HepG2 (cell line): ENCODE results near the gene DTWD2. TPM values are rescaled to one million over a fixed set of nuclear protein-coding genes. Genes with fewer than 3 reads are reported as not detected.

Source experiments
- AHR ChIP-seq: IDR thresholded peaks from 2 replicates; pipeline ENCODE4 v1.6.1; 2018; ENCODE audit warnings: missing genetic modification reagents, missing compliant biosample characterization
- BORCS8-MEF2B ChIP-seq: sonication (generic); formaldehyde crosslinking; IDR thresholded peaks from 2 replicates; pipeline ENCODE4 v1.8.0; 2022; ENCODE audit warnings: mild to moderate bottlenecking, missing genetic modification reagents
- IKZF1 ChIP-seq: fragments of 450-650 bp; IDR thresholded peaks from 2 replicates; pipeline ENCODE4 v1.7.1; 2016
- KDM3A ChIP-seq: IDR thresholded peaks from 2 replicates; pipeline ENCODE4 v1.6.1; 2018; ENCODE audit warnings: low read depth, missing compliant biosample characterization
- KDM5B ChIP-seq: sonication (generic); formaldehyde crosslinking; IDR thresholded peaks from 2 replicates; pipeline ENCODE4 v1.4.0; 2020; ENCODE audit warnings: missing genetic modification reagents, mild to moderate bottlenecking, borderline replicate concordance
- POLR2AphosphoS2 ChIP-seq: IDR thresholded peaks from 2 replicates; pipeline ENCODE4 v1.6.1; 2011; ENCODE audit warnings: low read depth, low read length, improper control_type of control experiment
- POLR2G ChIP-seq: fragments of 200-400 bp; formaldehyde crosslinking; IDR thresholded peaks from 2 replicates; pipeline ENCODE4 v1.6.1; 2018; ENCODE audit warnings: mild to moderate bottlenecking, low read depth, low read length, moderate library complexity
- PPARG ChIP-seq: conservative IDR thresholded peaks from 2 replicates; pipeline ENCODE4 v1.6.1; 2016; ENCODE audit warnings: missing biosample characterization, missing genetic modification reagents
- SNRNP70 ChIP-seq: fragments of 200-400 bp; formaldehyde crosslinking; IDR thresholded peaks from 2 replicates; pipeline ENCODE4 v1.6.1; 2017; ENCODE audit warnings: mild to moderate bottlenecking, low read depth, low read length, moderate library complexity
- ZBTB20 ChIP-seq: sonication (generic); formaldehyde crosslinking; IDR thresholded peaks from 2 replicates; pipeline ENCODE4 v1.8.1; 2023; ENCODE audit warnings: missing genetic modification reagents, low read depth, mild to moderate bottlenecking, borderline replicate concordance
- ZFP37 ChIP-seq: sonication (generic); formaldehyde crosslinking; IDR thresholded peaks from 2 replicates; pipeline ENCODE4 v1.4.0; 2020; ENCODE audit warnings: missing genetic modification reagents, borderline replicate concordance
- ZNF367 ChIP-seq: sonication (generic); formaldehyde crosslinking; IDR thresholded peaks from 2 replicates; pipeline ENCODE4 v1.4.0; 2020; ENCODE audit warnings: missing genetic modification reagents, borderline replicate concordance
- ZNF510 ChIP-seq: sonication (generic); formaldehyde crosslinking; IDR thresholded peaks from 2 replicates; pipeline ENCODE4 v1.4.0; 2020; ENCODE audit warnings: low read depth, mild to moderate bottlenecking, missing genetic modification reagents
- ZNF558 ChIP-seq: sonication (generic); formaldehyde crosslinking; IDR thresholded peaks from 2 replicates; pipeline ENCODE4 v1.9.0; 2022; ENCODE audit warnings: mild to moderate bottlenecking, missing genetic modification reagents, borderline replicate concordance
- ZNF616 ChIP-seq: sonication (generic); formaldehyde crosslinking; IDR thresholded peaks from 2 replicates; pipeline ENCODE4 v1.5.0; 2020; ENCODE audit warnings: low read depth, mild to moderate bottlenecking, missing genetic modification reagents
- ZNF720 ChIP-seq: sonication (generic); formaldehyde crosslinking; IDR thresholded peaks from 2 replicates; pipeline ENCODE4 v1.4.0; 2020; ENCODE audit warnings: missing genetic modification reagents
- polyA plus RNA-seq, 8 experiments: library from polyadenylated mRNA; depleted of rRNA in 3 of 8; stranded (reverse) in 7 of 8; unstranded in 1 of 8; fragments of >200 nt; fragmentation: Illumina TruSeq in 4 of 8; extraction: Trizol in 4 of 8; gene quantifications; 2 replicates each; pipeline versions ENCODE4 v1.2.1 to v1.2.3, GENCODE V29; 2011 to 2016; ENCODE audit warnings: low read depth in 4 of 8, missing spikeins in 1 of 8, mixed read lengths in 1 of 8; ENCODE audit not compliant: insufficient read depth in 1 of 8
- total RNA-seq, 5 experiments: library from RNA; depleted of rRNA; stranded (reverse); fragments of >200 nt; fragmentation: Illumina TruSeq; extraction: Trizol; gene quantifications; 2 replicates each; pipeline ENCODE4 v1.2.3, GENCODE V29; 2016; ENCODE audit warnings: low read depth in 1 of 5
- TF ChIP-seq, protein P1 (sequence below): IDR thresholded peaks from 2 replicates; pipeline ENCODE4 v1.6.1; 2018; ENCODE audit warnings: missing genetic modification reagents, mild to moderate bottlenecking, missing compliant biosample characterization
- TF ChIP-seq, protein P2 (sequence below): sonication (generic); formaldehyde crosslinking; IDR thresholded peaks from 2 replicates; pipeline ENCODE4 v1.4.0; 2020; ENCODE audit warnings: missing genetic modification reagents, borderline replicate concordance
- TF ChIP-seq, protein P3 (sequence below): sonication (generic); formaldehyde crosslinking; IDR thresholded peaks from 2 replicates; pipeline ENCODE4 v1.5.0; 2020; ENCODE audit warnings: missing genetic modification reagents
- TF ChIP-seq, protein P4 (sequence below): sonication (generic); formaldehyde crosslinking; IDR thresholded peaks from 2 replicates; pipeline ENCODE4 v1.4.0; 2020; ENCODE audit warnings: missing genetic modification reagents

The DTWD2 gene
- total and polyA plus RNA-seq, 2 of the 13 experiments (the other 11 are each of a cell fraction or from before 2014, with no cell fraction given), result 1.6 to 6.0 TPM

DNA sequence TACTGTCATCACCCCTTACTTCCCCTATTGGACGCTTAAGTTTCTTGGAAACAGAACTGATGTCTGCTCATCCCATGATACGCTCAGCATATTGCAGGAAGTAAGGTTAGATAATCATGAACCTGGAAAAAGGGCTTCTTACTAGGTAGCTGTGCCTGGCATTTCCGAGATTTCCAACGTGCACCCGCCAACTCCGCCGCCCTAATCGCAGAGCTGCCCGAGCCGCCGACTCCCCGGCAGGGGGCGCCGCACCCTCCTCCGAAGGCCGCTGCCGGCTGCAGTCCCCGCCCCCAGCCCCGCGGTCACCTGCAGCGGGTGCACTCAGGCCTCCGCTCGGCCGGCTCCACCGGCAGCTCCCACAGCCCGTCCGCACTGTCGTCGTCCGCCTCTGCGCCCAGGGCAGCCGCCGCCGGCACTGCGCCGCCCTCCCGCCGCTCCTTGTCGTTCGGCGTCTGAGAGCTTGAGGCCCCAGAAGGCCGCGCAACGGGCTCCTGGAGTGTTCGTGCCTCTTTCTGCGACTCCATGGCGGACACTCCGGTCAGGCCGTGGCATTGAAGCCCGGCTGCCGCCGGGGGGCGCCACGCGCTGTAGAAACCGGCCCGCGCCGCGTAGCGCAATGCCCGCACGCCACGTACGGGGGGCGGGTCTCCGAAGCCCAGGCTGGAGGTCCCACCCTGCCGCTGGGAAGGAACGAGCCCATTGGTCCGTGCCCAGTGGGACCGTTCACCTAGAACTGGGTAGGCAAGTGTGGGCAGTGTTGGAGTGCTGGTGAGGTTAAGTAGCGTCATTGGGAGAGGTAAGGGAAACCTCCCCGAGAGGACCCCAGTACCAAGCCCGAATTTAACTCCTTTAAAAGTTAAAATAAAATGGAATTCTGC lies at the start of gene DTWD2 (continued):
- TF ChIP-seq, protein P1, sequence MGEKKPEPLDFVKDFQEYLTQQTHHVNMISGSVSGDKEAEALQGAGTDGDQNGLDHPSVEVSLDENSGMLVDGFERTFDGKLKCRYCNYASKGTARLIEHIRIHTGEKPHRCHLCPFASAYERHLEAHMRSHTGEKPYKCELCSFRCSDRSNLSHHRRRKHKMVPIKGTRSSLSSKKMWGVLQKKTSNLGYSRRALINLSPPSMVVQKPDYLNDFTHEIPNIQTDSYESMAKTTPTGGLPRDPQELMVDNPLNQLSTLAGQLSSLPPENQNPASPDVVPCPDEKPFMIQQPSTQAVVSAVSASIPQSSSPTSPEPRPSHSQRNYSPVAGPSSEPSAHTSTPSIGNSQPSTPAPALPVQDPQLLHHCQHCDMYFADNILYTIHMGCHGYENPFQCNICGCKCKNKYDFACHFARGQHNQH (CRISPR knock-in tag), result peak; percentile 83
- TF ChIP-seq ZNF720 (CRISPR knock-in tag) (no peak), ZFP37 (CRISPR knock-in tag) (0 out of 2 replicates have a peak, but pooled peaks have one; percentile 45), ZNF367 (no peak), PPARG (CRISPR knock-in tag) (0 out of 2 replicates have a peak, but pooled peaks have one; percentile 45), KDM3A (CRISPR knock-in tag) (peak; percentile 95), KDM5B (CRISPR knock-in tag) (peak; percentile 77; the same call in 1 of the 2 replicates), AHR (CRISPR knock-in tag) (peak; percentile 56; the same call in 1 of the 2 replicates), BORCS8-MEF2B (CRISPR knock-in tag) (peak; percentile 97), POLR2G (peak; percentile 79), POLR2AphosphoS2 (0 out of 2 replicates have a peak, but pooled peaks have one; percentile 39), ZBTB20 (0 out of 2 replicates have a peak, but pooled peaks have one; percentile 40), ZNF558 (CRISPR knock-in tag) (no peak; the same call in 1 of the 2 replicates), ZNF616 (peak; percentile 40; the same call in 1 of the 2 replicates), IKZF1 (no peak), SNRNP70 (no peak), ZNF510 (CRISPR knock-in tag) (0 out of 2 replicates have a peak, but pooled peaks have one; percentile 70)
- TF ChIP-seq, protein P2, sequence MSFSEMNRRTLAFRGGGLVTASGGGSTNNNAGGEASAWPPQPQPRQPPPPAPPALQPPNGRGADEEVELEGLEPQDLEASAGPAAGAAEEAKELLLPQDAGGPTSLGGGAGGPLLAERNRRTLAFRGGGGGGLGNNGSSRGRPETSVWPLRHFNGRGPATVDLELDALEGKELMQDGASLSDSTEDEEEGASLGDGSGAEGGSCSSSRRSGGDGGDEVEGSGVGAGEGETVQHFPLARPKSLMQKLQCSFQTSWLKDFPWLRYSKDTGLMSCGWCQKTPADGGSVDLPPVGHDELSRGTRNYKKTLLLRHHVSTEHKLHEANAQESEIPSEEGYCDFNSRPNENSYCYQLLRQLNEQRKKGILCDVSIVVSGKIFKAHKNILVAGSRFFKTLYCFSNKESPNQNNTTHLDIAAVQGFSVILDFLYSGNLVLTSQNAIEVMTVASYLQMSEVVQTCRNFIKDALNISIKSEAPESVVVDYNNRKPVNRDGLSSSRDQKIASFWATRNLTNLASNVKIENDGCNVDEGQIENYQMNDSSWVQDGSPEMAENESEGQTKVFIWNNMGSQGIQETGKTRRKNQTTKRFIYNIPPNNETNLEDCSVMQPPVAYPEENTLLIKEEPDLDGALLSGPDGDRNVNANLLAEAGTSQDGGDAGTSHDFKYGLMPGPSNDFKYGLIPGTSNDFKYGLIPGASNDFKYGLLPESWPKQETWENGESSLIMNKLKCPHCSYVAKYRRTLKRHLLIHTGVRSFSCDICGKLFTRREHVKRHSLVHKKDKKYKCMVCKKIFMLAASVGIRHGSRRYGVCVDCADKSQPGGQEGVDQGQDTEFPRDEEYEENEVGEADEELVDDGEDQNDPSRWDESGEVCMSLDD, result no peak
- TF ChIP-seq, protein P3, sequence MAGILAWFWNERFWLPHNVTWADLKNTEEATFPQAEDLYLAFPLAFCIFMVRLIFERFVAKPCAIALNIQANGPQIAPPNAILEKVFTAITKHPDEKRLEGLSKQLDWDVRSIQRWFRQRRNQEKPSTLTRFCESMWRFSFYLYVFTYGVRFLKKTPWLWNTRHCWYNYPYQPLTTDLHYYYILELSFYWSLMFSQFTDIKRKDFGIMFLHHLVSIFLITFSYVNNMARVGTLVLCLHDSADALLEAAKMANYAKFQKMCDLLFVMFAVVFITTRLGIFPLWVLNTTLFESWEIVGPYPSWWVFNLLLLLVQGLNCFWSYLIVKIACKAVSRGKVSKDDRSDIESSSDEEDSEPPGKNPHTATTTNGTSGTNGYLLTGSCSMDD (CRISPR knock-in tag), result no peak
- TF ChIP-seq, protein P4, sequence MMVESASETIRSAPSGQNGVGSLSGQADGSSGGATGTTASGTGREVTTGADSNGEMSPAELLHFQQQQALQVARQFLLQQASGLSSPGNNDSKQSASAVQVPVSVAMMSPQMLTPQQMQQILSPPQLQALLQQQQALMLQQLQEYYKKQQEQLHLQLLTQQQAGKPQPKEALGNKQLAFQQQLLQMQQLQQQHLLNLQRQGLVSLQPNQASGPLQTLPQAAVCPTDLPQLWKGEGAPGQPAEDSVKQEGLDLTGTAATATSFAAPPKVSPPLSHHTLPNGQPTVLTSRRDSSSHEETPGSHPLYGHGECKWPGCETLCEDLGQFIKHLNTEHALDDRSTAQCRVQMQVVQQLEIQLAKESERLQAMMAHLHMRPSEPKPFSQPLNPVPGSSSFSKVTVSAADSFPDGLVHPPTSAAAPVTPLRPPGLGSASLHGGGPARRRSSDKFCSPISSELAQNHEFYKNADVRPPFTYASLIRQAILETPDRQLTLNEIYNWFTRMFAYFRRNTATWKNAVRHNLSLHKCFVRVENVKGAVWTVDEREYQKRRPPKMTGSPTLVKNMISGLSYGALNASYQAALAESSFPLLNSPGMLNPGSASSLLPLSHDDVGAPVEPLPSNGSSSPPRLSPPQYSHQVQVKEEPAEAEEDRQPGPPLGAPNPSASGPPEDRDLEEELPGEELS, result peak; percentile 62
